Pancreas (tissue), 10 donors: ENCODE measurements around the gene LUC7L3. TPM values are rescaled to one million over a fixed set of nuclear protein-coding genes. Genes with fewer than 3 reads are reported as not detected.
A peak's percentile ranks its signal among the peaks of the same experiment; 100 is the strongest.
"Not testable (repeated sequence)": the region's sequence is repeated elsewhere in the genome, so short reads cannot be mapped to it uniquely, and the experiment has no call there.

Experiments
- ATAC-seq, 4 donors: fragments of 200-7000 bp; cut with Tn5 transposase; one replicate each; pipeline versions ENCODE4 v1.8.0 to v1.9.1; 2020; ENCODE audit warnings: mild to moderate bottlenecking in 4 of 4, moderate library complexity in 4 of 4
- DNase-seq, 6 donors: peaks; one replicate each; pipeline ENCODE4 v3.0.0-alpha.2; 2020
- FAIRE-seq: peaks from 2 replicates; lab custom pipeline; 2012; peaks lifted over from hg19 to GRCh38; lab: Jason Lieb, UNC
- H3K27ac ChIP-seq, 4 donors: fragments of 200-600 bp; sonication (generic); 1 replicate in 3 of 4; 2 replicates in 1 of 4; pipeline versions ENCODE4 v1.5.0 to v1.8.0; 2020
- H3K27me3 ChIP-seq, 4 donors: fragments of 200-600 bp; one replicate each; pipeline ENCODE4 v1.8.0; 2021
- H3K36me3 ChIP-seq, 3 donors: fragments of 200-600 bp; sonication (generic) in 1 of 3; one replicate each; pipeline versions ENCODE4 v1.5.0 to v1.8.0; 2020 to 2021
- H3K4me1 ChIP-seq, 3 donors: fragments of 200-600 bp; one replicate each; pipeline ENCODE4 v1.8.0; 2021
- H3K4me3 ChIP-seq, 4 donors: fragments of 200-600 bp; sonication (generic) in 2 of 4; one replicate each; pipeline versions ENCODE4 v1.5.0 to v1.8.0; 2020 to 2021
- H3K9me3 ChIP-seq, 4 donors: fragments of 200-600 bp; one replicate each; pipeline ENCODE4 v1.8.0; 2021
- WGBS, 2 donors: extraction: QIAGEN DNeasy Blood & Tissue Kit; methylation state at CpG; one replicate each; pipeline ENCODE4 v1.1.7; 2013; 5-methylcytosine and 5-hydroxymethylcytosine counted together
- intact Hi-C, 3 donors: fragments of 100-400 bp; cut with DNase I; formaldehyde crosslinking; loops; one replicate each; pipeline versions ENCODE4 v1.11.1 to v1.14.2; 2022
- polyA plus RNA-seq, 2 donors: library from polyadenylated mRNA; stranded (reverse); fragments of 200-250 nt; gene quantifications; one replicate each; pipeline ENCODE4 v1.2.3, GENCODE V29; 2013
- total RNA-seq, 6 donors: library from RNA; stranded (reverse); fragmentation: NEBNext Ultra II Directional in 4 of 6; extraction: Animal tissue kit (Norgen Biotek cat#: 25700) in 4 of 6; gene quantifications; one replicate each; pipeline versions ENCODE4 v1.2.1 to v1.2.4, GENCODE V29; 2021 to 2023
- TF ChIP-seq, protein P1 (sequence below), 4 donors: fragments of 200-600 bp; sonication (generic) in 3 of 4; IDR thresholded peaks; one replicate each; pipeline versions ENCODE4 v1.5.0 to v1.8.0; 2021; ENCODE audit warnings: antibody characterized with exemption in 4 of 4
- donor health status: healthy with polysubstance abuse.
- donor health status: DM: no; HTN: no; CAD: no; lungs with moderate emphysema.
- donor health status: DM: no; HTN: no; CAD: no.
- donor health status: control.
- donor health status: control.
- donor health status: Bipolar disorder and iron deficiency.
- donor health status: DM: yes; HTN: yes; CAD: no.
- donor health status: DM: no; HTN: no; CAD: no.
- donor health status: DM: no; HTN: no; CAD: no.
- donor health status: DM: yes; HTN: yes; CAD: no.

The LUC7L3 gene
- total and polyA plus RNA-seq, 8 donors = 42.7 to 210 (median 63.4) TPM

DNA sequence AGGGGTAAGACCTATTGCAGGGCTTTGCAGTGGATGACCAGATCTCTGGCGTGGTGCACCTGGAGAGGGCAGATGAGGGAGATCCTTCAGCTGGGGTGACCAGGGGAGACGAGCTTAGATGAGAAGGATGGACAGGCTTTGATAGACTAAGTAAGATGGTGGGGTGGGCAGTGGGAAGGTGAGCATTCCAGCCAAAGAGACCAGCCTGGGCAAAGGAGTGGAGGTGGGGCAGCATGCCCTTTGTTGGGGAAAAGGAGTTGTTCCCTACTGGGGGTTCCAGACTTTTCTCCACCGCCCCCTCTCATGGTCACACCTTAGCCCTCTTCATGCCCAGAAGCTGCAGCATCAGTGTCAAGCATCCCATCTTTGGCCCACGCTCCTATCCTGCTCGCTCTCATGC, 39.3 kb upstream of the LUC7L3 start:
- ATAC-seq = no peak
- intact Hi-C loops = loop anchor here in 1 of 3 donors (5.0 kb wide), 1 partner anchor 38 kb away; no protein-coding TSS in a partner anchor

DNA sequence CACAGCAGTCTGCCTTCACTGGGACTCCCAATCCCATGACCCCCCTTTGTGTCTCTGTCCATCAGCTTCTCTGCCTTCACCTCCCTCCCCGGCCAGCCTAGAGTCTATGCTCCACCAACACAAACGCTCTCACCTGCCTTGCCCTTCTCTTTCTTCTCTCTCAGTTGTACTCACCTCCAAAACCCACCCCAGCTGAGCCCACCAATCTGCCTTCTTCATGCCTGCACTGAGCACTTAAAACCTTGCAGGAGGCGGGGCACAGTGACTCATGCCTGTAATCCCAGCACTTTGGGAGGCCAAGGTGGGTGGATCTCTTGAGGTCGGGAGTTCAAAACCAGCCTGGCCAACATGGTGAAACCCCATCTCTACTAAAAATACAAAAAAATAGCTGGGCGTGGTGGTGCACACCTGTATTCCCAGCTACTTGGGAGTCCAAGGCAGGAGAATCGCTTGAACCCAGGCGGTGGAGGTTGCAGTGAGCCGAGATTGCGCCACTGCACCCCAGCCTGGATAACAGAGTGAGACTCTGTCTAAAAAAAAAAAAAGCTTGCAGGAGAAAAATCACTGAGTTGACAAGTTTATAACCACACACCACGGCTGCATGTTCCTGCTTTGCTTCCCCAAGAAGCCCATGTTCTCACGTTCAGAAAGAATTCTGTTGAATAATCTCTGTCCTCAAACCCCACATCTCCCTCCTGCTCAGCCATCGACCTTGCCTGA, 38.7 kb upstream of the LUC7L3 start:
- not testable (repeated sequence) for H3K4me3 ChIP-seq, FAIRE-seq, H3K27me3 ChIP-seq, H3K9me3 ChIP-seq, ATAC-seq, H3K27ac ChIP-seq
- peaks cover 0 to 11% (median 0%) of the 10 kb centered on the region in 3 donors for H3K36me3 ChIP-seq
- peak in 1 of 6 donors; percentile 34 for DNase-seq
- intact Hi-C loops = loop anchor here in 1 of 3 donors (5.0 kb wide), 1 partner anchor 38 kb away; no protein-coding TSS in a partner anchor
- H3K4me1 ChIP-seq = peaks cover 15 to 35% (median 23%) of the 10 kb centered on the region in 3 donors
- 70 to 77% methylated on average over 12 of the region's 12 CpGs for WGBS, 2 donors

More for the DNA sequence above, 39.3 kb upstream of the LUC7L3 start:
- no peak for DNase-seq
- Histone ChIP-seq H3K4me3 (no peak overlapping the region), H3K27me3 (no peaks in the 10 kb centered on the region), H3K36me3 (peaks cover 0 to 11% (median 3%) of the 10 kb centered on the region in 3 donors), H3K9me3 (no peaks in the 10 kb centered on the region), H3K4me1 (peaks cover 18 to 34% (median 21%) of the 10 kb centered on the region in 3 donors), H3K27ac (no peak overlapping the region)
- TF ChIP-seq, protein P1, sequence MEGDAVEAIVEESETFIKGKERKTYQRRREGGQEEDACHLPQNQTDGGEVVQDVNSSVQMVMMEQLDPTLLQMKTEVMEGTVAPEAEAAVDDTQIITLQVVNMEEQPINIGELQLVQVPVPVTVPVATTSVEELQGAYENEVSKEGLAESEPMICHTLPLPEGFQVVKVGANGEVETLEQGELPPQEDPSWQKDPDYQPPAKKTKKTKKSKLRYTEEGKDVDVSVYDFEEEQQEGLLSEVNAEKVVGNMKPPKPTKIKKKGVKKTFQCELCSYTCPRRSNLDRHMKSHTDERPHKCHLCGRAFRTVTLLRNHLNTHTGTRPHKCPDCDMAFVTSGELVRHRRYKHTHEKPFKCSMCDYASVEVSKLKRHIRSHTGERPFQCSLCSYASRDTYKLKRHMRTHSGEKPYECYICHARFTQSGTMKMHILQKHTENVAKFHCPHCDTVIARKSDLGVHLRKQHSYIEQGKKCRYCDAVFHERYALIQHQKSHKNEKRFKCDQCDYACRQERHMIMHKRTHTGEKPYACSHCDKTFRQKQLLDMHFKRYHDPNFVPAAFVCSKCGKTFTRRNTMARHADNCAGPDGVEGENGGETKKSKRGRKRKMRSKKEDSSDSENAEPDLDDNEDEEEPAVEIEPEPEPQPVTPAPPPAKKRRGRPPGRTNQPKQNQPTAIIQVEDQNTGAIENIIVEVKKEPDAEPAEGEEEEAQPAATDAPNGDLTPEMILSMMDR (IDR thresholded peaks at IDR 0.05) = no peak
- 96 to 99% methylated on average over 5 of the region's 5 CpGs for WGBS, 2 donors
- FAIRE-seq = no peak

DNA sequence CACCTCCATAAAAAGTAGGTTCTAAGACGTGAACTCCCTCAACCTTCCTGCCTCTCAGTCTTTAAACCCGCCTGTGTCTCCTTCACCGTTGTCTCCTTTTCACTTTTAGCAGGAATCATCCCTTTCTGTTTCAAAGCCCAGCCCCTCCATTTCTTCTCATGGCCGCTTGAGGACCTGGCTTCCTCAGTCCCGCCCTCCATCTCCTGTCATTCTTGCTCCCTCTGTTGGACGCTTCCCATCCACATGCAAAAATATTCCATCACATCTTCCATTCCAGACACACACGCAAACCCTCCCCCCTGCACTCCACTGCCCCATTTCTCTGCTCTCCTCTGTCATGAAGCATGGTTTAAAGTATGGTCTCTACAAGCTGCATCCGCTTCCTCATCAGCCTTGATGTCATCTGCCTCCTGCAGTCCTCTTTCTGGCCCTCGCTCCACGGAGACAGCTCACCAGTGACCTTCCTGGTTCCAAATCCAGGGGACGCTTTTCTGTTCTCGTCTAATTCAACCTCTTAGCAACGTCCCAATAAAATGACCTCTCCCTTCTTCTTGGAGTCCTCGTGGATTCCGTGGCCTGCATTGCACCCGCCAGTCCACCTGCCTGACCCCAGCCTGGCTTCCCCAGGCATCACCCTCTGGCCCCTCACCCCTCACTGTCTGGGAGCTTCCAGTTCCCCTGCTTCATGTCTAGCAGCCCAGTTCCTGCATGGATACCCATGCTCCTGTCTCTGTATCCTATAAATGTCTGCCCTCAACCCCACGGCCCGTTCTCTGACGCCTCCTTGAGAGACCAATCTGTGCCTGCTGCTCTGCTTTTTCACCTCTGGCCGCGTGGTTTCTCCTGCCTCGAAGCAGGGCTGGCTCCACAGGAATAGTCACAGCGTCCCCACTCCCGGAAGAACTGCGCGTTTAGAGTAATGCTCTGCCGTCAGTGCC, 37.9 kb upstream of the LUC7L3 start:
- intact Hi-C loops = loop anchor here in 1 of 3 donors (5.0 kb wide), 1 partner anchor 39 kb away; no protein-coding TSS in a partner anchor
- Histone ChIP-seq H3K4me1 (peaks cover 17 to 36% (median 27%) of the 10 kb centered on the region in 3 donors), H3K4me3 (no peak overlapping the region), H3K27me3 (no peaks in the 10 kb centered on the region), H3K9me3 (no peaks in the 10 kb centered on the region), H3K36me3 (peaks cover 0 to 11% (median 0%) of the 10 kb centered on the region in 3 donors), H3K27ac (no peak overlapping the region)
- 71 to 74% methylated on average over 27 of the region's 27 CpGs for WGBS, 2 donors
- peak in 1 of 6 donors; percentile 51 for DNase-seq
- TF ChIP-seq, protein P1 (IDR thresholded peaks at IDR 0.05) = no peak
- no peak for FAIRE-seq
- ATAC-seq = peak in 3 of 4 donors; percentile 22 to 55 (median 39)

DNA sequence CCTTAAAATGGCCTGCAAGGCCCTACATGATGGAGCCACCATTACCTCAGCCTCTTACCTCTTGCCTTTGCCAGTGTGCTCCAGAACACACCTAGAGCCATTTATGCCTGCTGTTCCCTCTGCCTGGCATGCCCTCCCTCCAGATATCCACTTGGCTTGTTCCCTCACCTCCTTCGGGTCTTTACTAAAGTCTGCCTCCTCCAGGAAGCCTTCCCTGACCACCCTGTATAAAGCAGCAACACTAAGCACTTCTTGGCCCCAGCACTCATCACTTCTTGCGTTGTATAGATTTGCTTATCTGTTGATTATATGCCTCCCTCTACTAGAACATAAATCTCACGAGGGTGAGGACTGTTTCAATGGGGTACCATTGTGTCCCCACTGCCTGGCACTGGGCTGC, 37.0 kb upstream of the LUC7L3 start:
- DNase-seq (no peak), ATAC-seq (no peak), FAIRE-seq (no peak)
- TF ChIP-seq, protein P1 (IDR thresholded peaks at IDR 0.05) = no peak
- no peaks in the 10 kb centered on the region for H3K9me3 ChIP-seq
- H3K27me3 ChIP-seq = no peaks in the 10 kb centered on the region
- intact Hi-C loops = loop anchor here in 1 of 3 donors (5.0 kb wide), 1 partner anchor 40 kb away; no protein-coding TSS in a partner anchor
- peak overlapping the region in 1 of 4 donors; percentile 31 for H3K27ac ChIP-seq
- 67 to 70% methylated on average over 3 of the region's 3 CpGs for WGBS, 2 donors
- H3K4me1 ChIP-seq = peaks cover 24 to 43% (median 34%) of the 10 kb centered on the region in 3 donors
- peaks cover 0 to 7% (median 0%) of the 10 kb centered on the region in 3 donors for H3K36me3 ChIP-seq
- H3K4me3 ChIP-seq = no peak overlapping the region

DNA sequence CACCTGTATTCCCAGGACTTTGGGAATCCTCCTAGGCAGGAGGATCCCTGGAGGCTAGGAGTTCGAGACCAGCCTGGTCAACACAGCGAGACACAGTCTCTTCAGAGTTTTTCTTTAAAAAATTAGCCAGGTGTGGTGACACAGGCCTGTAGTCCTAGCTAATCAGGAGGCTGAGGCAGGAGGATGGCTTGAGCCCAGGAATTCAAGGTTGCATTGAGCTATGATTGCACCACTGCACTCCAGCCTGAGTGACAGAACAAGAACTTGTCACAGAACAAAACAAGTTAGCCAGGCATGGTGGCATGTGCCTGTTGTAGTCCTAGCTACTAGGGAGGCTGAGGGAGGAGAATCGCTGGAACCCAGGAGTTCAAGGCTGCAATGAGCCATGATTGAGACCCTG, 36.5 kb upstream of the LUC7L3 start:
- H3K4me1 ChIP-seq = peaks cover 29 to 46% (median 39%) of the 10 kb centered on the region in 3 donors
- WGBS, 2 donors = 87 to 90% methylated on average over 3 of the region's 3 CpGs
- no peak overlapping the region for H3K4me3 ChIP-seq
- ATAC-seq (no peak), FAIRE-seq (no peak), DNase-seq (peak in 1 of 6 donors; percentile 59)
- peaks cover 0 to 7% (median 0%) of the 10 kb centered on the region in 3 donors for H3K36me3 ChIP-seq
- TF ChIP-seq, protein P1 (IDR thresholded peaks at IDR 0.05) = no peak
- no peaks in the 10 kb centered on the region for H3K27me3 ChIP-seq
- H3K27ac ChIP-seq = peak overlapping the region in 1 of 4 donors; percentile 31
- H3K9me3 ChIP-seq = no peaks in the 10 kb centered on the region
- intact Hi-C loops = loop anchor here in 1 of 3 donors (5.0 kb wide), 1 partner anchor 41 kb away; no protein-coding TSS in a partner anchor
